HuH-7 (cell line): Measurements from ENCODE around the gene TAF8.
"Not testable (repeated sequence)": the region's sequence is repeated elsewhere in the genome, so short reads cannot be mapped to it uniquely, and the experiment has no call there.

Experiments used
- DNase-seq: peaks from one replicate; pipeline ENCODE4 v3.0.0; 2011; ENCODE audit warnings: low spot score

TAF8 gene

DNA sequence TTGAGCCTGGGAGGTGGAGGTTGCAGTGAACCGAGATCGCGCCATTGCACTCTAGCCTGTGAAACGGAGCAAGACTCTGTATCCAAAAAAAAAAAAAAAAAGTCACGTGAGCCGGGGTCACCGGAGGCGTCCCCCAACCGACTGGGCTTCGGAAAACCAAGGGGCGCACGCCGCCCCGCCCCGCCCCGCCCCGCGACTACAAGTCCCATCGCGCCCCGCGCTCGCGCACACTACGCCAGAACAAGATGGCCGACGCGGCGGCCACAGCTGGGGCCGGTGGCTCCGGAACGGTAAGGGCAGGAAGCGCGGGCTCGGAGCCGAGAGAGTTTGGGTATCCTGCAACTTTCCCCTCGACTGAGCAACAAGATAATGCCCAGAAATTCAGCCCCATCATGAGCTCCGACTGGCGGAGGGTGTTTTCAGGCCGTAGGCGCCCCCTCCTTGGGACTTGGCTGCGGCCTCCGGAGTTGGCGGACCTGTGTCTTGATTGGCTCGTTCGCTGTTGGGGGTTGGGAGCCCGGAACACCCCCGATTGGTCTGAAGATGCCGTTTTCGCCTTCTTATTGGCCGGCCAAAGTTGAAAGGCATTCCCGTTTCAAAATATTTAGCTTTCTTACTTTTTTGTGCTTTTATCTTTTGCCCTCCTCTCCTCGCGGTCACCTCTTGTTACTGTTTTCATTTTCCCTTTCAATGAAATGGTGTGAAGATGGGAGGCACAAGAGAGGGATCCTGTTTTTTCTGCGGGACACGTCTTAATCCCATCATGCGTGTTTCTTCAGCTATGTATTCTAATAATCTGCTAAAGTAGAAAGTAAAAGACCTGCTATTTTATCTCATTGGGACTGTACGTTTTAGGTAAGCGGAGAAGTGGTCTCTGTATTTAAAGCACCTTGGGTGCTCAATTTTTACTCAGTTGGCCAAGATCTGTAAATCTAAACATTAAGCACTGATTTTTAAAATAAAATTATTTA is at the start of gene TAF8:
TSS of gene TAF8 (plus strand) at position 228 of the 971 bp plus-strand sequence. CDS start at position 246, 18 bp downstream.
- peak; percentile 95 for DNase-seq

- no peak for DNase-seq
Observed at GRCh38 chr6:42001506-42001905, 48.8 kb upstream of the TAF8 start.

DNA sequence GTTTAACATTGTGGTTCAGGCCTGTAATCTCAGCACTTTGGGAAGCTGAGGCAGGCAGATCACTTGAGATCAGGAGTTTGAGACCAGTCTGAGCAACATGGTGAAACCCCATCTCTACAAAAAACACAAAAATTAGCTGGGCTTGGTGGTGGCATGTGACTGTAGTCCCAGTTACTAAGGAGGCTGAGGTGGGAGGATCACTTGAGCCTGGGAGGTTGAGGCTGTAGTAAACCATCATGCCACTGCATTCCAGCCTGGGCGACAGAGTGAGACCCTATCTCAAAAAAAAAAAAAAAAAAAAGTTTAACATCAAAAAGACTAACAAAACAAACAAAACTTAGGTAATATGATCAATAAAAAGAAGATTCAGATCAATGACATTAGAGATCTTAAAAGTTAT is 46.7 kb upstream of the TAF8 start:
- DNase-seq = not testable (repeated sequence)

DNA sequence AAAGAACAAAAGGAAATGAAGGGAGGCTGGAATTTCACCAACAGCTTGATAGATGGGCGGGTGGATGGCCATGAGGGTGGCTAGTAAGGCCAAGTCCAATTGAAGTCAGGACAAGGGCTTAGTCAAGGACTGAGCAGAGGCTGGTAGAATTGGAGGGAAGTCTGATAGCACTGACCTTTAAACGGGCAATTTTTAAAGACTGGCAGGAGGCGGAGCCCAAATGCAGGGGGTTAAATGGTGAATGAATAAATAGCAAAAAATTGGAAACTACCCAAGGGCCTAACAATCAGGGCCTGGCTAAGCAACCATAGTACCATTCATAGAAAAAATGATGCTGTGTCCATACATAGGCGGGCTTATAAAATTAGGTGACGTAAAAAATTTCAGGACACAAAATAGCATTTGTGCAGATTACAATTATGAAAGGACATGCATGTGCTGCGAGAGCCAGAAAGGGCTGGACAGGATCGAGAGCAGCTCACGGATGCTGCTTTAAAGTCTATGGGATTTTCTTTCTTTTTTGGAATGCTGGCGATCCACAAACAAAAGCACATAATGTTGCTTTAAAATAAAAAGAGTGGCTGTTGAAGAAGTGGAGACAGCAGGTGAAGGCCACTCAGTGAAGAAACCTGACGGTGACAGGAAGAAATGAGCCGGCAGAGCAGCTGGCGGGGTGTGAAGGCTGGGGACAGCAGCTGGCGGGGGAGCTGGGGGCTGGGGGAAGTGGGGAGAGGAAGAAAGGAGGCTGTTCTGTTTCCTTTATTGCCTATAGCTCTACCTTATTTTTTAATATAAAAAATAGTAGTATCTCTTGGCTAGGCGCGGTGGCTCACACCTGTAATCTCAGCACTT is 42.8 kb upstream of the TAF8 start:
- DNase-seq = no peak

DNA sequence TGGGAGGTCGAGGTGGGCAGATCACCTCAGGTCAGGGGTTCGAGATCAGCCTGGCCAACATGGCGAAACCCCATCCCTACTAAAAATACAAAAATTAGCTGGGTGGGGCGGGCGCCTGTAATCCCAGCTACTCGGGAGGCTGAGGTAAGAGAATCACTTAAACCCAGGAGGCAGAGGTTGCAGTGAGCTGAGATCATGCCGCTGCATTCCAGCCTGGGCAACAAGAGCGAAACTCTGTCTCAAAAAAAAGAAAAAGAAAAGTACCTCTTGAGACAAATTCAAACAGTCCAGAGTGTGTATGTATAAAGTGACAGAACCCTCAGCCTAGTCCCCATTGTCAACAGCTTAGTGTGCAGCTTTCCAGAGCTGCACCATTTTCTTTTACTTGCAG is 42.2 kb upstream of the TAF8 start:
- not testable (repeated sequence) for DNase-seq

- DNase-seq = no peak
Observed at GRCh38 chr6:42009844-42010184, 40.5 kb upstream of the TAF8 start.

GRCh38 chr6:42010185-42010891 is 40.0 kb upstream of the TAF8 start:
- no peak for DNase-seq

GRCh38 chr6:42010909-42011308 is 39.4 kb upstream of the TAF8 start:
- no peak for DNase-seq

- no peak for DNase-seq
Observed at GRCh38 chr6:42012501-42013133, 37.7 kb upstream of the TAF8 start.

GRCh38 chr6:42013134-42013516 is 37.2 kb upstream of the TAF8 start:
- DNase-seq = no peak

DNA sequence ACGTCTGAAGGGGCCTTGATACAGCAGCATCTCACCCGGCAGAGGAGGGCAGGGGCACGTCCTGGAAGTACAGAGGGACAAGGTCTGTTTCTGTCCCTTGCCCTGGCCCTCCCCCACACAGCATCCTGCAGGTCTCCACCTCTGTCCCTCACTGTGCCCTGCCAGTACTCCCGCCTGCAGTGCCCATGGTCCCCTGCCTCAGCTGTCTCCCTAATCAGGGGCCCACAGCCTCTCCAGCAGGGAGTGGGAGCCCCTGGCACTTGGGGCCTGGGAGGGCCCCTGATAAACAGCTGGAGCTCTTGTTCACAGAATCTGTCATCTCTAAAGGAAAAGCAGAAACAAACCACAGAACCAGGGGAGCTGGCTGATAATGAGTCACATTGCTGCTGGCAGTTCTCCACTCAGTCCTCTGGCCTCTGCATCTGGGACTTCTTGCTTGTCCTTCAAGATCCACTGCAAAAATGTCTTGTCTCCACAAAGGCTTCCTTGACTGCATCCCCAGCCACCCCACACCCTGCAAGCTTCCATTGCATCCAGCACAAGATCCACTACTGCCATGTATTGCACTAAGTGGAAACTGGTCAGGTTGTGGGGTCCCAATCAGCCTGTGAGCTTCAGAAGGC is 33.2 kb upstream of the TAF8 start:
- no peak for DNase-seq

- DNase-seq = no peak
Observed at GRCh38 chr6:42020967-42021366, 29.4 kb upstream of the TAF8 start.

- DNase-seq = no peak
Observed at GRCh38 chr6:42021847-42022754, 28.2 kb upstream of the TAF8 start.

- no peak for DNase-seq
Observed at GRCh38 chr6:42022755-42023384, 27.5 kb upstream of the TAF8 start.

GRCh38 chr6:42025066-42025844 is 25.1 kb upstream of the TAF8 start:
- DNase-seq = no peak

DNA sequence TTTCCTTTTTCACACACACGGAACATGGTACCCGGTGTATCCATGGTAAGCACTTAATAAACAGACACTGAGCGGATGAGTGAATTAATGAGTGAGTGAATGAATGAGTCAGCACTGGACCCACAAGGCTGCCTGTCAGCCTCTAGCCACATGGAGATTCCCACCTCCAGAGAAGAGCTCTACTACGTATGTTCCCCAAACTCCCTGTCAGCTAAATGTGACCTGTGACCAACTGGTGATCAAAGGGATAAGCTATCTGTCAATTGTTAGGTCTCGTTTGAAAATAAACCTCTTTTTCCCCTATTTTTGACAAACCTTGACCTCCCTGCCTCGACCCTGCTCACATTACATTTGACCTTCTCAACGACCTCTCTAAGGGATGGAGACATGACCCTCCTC is 24.5 kb upstream of the TAF8 start:
- DNase-seq = no peak

DNA sequence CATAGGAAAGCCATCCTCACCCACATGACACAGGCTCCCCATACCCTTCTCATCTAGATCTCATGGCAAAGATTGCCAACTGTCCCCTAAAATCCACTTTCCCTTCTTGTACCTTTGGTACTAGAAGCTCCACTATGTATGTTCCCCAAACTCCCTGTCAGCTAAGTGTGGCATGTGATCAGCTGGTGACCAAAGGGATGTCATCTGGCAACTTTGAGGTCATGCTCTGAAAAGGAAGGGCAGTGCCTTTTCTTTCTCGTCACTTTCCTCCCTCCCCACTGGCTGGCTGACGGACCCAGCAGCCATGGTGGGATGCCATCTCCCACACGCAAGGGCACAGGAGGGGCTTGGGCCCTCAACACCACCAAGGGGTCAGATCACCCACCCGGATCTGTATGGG is 23.8 kb upstream of the TAF8 start:
- DNase-seq = no peak

DNA sequence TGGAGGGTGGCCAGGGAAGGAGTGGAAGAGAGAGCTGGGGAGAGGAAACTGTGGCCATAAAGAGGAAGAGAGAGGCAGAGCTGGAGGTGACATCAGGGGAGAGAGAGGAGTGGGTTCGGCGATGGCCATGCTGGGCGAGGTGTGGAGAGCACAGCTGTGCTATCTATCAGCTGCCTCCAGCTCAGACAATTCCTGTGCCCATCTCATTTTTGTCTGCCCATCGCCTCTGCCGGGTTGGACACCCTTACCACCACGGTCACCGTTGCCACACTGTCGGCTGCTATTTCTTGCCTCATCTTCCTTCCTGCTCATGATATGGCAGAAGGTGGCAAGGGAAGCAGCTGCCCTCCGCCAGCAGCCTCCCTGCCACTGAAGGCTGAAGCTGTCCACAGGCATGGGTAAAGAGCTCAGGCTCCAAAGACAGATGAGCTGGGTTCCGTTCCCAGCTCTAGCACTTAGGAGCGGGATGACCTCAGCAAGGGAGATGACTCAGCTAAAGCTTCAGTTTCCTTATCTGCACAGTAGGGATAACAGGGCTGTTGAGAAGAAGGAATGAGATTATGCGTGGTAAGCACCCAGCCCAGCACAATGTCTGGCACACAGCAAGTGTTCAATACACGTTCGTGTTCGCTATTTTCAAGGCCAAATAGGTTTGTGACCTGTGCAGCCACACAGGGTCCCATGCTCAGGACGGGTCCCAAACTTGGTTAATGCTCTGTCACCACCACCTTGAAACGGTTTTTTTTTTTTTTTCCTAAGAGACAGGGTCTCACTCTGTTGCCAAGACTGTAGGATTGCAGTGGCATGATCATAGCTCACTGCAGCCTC is 21.9 kb upstream of the TAF8 start:
- no peak for DNase-seq
